ENCODE data around the gene ASGR1. TPM values are rescaled to one million over a fixed set of nuclear protein-coding genes. Genes with fewer than 3 reads are reported as not detected.
"Not testable (repeated sequence)": the region's sequence is repeated elsewhere in the genome, so short reads cannot be mapped to it uniquely, and the experiment has no call there.

Gene ASGR1
- total RNA-seq, 1 donor from 2014 or later, result 2.5 TPM

DNA sequence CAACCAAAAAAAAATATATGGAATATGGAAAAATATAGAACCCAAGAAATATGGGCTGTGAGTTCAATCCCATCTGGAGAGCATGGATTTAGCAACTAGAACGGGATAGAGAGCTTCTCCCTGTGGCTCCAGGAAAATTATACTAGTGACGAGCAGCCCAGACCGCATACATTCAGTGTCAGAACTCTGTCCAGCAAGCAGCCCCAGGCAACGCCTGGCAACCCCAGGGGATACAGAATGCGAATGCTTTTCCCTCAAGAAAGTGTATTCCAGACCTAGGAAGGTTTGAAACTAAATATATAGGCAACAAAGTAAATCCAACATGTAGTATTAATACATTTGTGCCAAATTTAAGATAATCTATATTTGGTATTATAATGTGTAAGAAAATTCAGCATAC lies 51.0 kb downstream of the ASGR1 start:
- intact Hi-C loops (cut with micrococcal nuclease), result no loop called here

DNA sequence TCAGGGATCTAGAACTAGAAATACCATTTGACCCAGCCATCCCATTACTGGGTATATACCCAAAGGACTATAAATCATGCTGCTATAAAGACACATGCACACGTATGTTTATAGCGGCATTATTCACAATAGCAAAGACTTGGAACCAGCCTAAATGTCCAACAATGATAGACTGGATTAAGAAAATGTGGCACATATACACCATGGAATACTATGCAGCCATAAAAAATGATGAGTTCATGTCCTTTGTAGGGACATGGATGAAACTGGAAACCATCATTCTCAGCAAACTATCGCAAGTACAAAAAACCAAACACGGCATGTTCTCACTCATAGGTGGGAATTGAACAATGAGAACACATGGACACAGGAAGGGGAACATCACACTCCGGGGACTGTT lies 51.7 kb downstream of the ASGR1 start:
- intact Hi-C loops (cut with micrococcal nuclease), result not testable (repeated sequence)

DNA sequence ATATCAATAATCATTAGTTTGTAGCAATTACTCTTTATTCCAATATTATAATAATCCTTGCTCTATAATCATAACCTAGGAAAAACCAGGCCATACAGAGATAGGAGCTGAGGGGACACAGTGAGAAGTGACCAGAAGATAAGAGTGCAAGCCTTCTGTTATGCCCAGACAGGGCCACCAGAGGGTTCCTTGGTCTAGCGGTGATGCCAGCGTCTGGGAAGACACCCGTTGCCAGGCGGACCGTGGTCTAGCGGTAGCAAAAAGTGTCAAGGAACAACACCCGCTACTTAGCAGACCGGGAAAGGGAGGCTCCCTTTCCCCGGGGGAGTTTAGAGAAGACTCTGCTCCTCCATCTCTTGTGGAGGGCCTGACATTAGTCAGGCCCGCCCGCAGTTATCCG lies 52.8 kb downstream of the ASGR1 start:
- intact Hi-C loops (cut with micrococcal nuclease), result not testable (repeated sequence)

GRCh38 chr17:7124923-7125322 lies 54.2 kb downstream of the ASGR1 start:
- intact Hi-C loops (cut with micrococcal nuclease), result no loop called here

DNA sequence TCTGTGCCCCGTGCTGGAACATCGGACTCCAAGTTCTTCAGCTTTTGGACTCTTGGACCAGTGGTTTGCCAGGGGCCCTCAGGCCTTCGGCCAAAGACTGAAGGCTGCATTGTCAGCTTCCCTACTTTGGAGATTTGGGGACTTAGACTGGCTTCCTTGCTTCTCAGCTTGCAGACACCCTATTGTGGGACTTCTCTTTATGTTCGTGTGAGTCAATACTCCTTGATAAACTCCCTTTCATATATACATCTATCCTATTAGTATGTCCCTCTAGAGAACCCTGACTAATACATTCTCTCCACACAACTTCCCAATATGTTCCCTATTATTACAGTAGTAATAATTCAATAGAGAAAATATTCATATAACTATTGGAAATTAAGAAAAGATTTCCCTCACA lies 55.3 kb downstream of the ASGR1 start:
- intact Hi-C loops (cut with micrococcal nuclease), result no loop called here

Other genes with a start within 250 kb of the ASGR1 start
- gene ALOX12, start 183.3 kb downstream of the ASGR1 start, total RNA-seq, result not detected in 2 replicates
- gene RNASEK, start 166.7 kb downstream of the ASGR1 start, total RNA-seq, result 220 and 236 TPM in 2 replicates
- gene BCL6B, start 156.3 kb downstream of the ASGR1 start, total RNA-seq, result 2.2 and 2.5 TPM in 2 replicates
- gene SLC16A13, start 143.4 kb downstream of the ASGR1 start, total RNA-seq, result 26.1 and 31.2 TPM in 2 replicates
- 0.15 and 0.47 TPM in 2 replicates for gene SLC16A11, start 135.3 kb downstream of the ASGR1 start, total RNA-seq
- not detected in 2 replicates for gene CLEC10A, start 99.1 kb downstream of the ASGR1 start, total RNA-seq
- not detected in 2 replicates for gene ASGR2, start 64.5 kb downstream of the ASGR1 start, total RNA-seq
- 16.1 and 18.5 TPM in 2 replicates for gene DLG4, start 40.5 kb upstream of the ASGR1 start, total RNA-seq
- gene ACADVL, start 40.6 kb upstream of the ASGR1 start, total RNA-seq, result 479 and 485 TPM in 2 replicates
- 46.8 and 46.9 TPM in 2 replicates for gene DVL2, start 55.1 kb upstream of the ASGR1 start, total RNA-seq
- gene PHF23, start 60.1 kb upstream of the ASGR1 start, total RNA-seq, result 61.5 and 67.3 TPM in 2 replicates
- 287 and 288 TPM in 2 replicates for gene GABARAP, start 63.1 kb upstream of the ASGR1 start, total RNA-seq
- gene CTDNEP1, start 72.4 kb upstream of the ASGR1 start, total RNA-seq, result 167 and 170 TPM in 2 replicates
- 45.0 and 50.6 TPM in 2 replicates for gene ELP5, start 72.8 kb upstream of the ASGR1 start, total RNA-seq
- 0.12 and 0.49 TPM in 2 replicates for gene CLDN7, start 83.1 kb upstream of the ASGR1 start, total RNA-seq
- 0.12 TPM in 1 of 2 replicates, not detected in the other for gene SLC2A4, start 102.3 kb upstream of the ASGR1 start, total RNA-seq
- gene YBX2, start 115.3 kb upstream of the ASGR1 start, total RNA-seq, result 0.39 and 0.63 TPM in 2 replicates
- gene EIF5A, start 128.3 kb upstream of the ASGR1 start, total RNA-seq, result 697 and 698 TPM in 2 replicates
- 88.7 and 90.6 TPM in 2 replicates for gene GPS2, start 136.0 kb upstream of the ASGR1 start, total RNA-seq
- 37.2 and 37.7 TPM in 2 replicates for gene NEURL4, start 150.0 kb upstream of the ASGR1 start, total RNA-seq
- gene ACAP1, start 157.2 kb upstream of the ASGR1 start, total RNA-seq, result 693 and 701 TPM in 2 replicates
- 10.2 and 10.3 TPM in 2 replicates for gene KCTD11, start 172.8 kb upstream of the ASGR1 start, total RNA-seq
- gene TMEM95, start 175.8 kb upstream of the ASGR1 start, total RNA-seq, result 0.17 TPM in 1 of 2 replicates, not detected in the other
- 1.1 and 1.4 TPM in 2 replicates for gene TNK1, start 201.7 kb upstream of the ASGR1 start, total RNA-seq
- 127 and 139 TPM in 2 replicates for gene PLSCR3, start 215.2 kb upstream of the ASGR1 start, total RNA-seq
- 51.6 and 53.9 TPM in 2 replicates for gene TMEM256, start 224.7 kb upstream of the ASGR1 start, total RNA-seq
- 1.5 and 2.1 TPM in 2 replicates for gene NLGN2, start 228.5 kb upstream of the ASGR1 start, total RNA-seq
- 0.22 TPM in 1 of 2 replicates, not detected in the other for gene SPEM1, start 241.0 kb upstream of the ASGR1 start, total RNA-seq
- not detected in 2 replicates for gene SPEM2, start 246.2 kb upstream of the ASGR1 start, total RNA-seq
- not detected in 2 replicates for gene SPEM3, start 249.5 kb upstream of the ASGR1 start, total RNA-seq

All from T-helper 1 cell treated with Interleukin-12 subunit alpha and Interleukin-12 subunit beta and Interleukin-4 antibody, amounts not matched to agents 30 ng/mL and 1 ng/mL, for 36 hours (primary cell).